ENCODE results near the gene SLC6A5.

SLC6A5 gene

DNA sequence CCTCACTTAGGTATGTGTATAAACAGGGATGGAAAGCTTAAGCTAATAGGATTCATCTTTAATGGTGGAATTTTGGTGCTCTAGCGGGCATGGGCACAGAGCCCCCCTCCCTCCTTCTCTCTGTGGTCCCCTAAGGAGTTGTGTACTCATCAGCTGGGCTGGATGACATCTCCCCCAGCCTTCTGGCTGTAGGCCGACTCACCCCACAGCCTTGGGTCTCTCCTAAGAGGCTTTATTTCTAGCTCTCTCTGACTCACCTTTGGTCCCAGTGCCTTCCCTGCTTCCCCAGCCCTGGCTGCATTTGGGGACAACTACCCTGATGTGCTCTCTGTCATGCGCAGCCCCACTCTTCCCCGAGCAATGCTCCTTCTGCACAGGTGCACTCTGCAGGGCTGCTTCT lies 26.9 kb downstream of the SLC6A5 start:
- DNase-seq, result no peak

DNA sequence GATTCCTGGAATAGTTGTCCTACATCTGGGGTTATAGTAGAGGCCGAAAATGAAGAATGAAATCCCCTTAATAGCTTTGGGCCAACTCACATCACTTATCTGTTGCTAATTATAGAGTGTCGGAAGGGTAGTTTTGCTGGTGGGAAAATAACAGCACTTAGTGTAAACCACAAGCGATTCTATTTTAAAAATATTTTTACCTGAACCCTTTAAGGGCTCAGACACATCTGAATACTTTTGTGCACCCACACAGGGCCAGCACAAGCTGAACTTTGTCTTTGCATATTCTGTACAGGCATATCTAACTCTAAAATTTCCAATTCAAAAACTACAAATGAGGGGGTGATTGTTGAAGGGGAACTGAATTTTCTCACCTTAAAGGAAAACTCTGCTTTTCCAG lies 27.6 kb downstream of the SLC6A5 start:
- DNase-seq, result no peak

DNA sequence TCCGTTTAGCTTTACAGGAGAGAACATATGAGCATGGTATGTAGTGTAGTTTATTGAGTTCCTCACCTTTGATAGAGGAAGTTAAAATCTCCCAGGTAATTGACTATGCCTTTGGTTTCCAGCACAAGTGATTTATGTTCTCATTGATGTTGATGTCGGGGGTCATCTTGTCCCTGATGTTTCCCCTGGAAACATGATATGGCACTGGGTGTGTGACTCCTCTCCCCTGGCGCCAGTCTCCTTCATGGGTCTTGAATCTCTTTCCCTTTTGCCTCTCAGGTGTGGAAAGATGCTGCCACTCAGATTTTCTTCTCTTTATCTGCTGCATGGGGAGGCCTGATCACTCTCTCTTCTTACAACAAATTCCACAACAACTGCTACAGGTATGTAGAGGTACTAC lies 28.3 kb downstream of the SLC6A5 start:
- DNase-seq, result no peak

DNA sequence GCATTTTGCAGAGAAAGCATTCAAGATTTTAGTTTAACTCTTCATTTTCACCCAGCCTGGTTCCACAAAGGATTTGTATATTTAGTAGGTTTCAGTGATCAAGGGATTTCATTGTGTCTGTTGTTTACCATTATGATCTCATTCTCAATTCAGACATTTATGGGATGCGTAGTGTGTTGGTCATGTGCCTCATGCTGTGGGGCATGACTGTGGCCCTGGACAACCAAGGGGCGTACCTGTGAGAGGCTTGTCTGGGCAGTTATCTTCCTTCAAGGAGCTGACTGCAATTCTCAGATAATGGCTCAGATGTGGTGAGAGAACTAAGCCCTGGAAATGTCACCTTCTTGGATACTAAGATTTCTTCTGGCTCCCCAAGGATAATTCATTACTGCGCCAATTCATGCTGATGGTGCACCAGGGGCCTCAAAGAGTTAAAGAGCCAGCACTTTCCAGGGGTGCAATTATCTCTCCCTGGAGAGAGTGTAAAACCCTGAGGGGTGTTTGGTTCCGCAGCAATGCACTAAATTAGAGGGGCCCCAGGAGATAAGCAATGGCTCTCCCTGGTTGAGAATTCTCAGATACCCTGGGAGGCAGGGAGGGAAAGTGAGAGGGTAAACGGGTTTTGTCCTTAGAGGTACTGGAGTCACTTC lies 32.2 kb downstream of the SLC6A5 start:
- DNase-seq, result no peak

DNA sequence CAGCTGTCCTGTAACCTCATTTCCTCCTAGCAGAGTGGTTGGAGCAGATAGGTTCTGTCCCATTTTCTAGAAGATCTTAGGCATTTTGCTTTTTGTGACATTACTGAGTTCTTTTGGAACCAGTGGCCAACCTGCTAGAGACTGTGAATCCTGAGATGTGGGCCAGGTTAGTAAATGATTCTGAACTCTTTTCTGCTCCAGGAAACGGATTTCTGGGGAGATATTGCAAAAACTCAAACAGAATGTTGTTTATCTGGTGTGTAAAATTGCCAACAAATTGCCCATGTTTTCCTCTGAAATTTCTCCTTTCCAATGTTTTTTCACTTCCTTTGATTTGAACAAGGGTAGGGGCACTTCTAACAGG lies 32.7 kb downstream of the SLC6A5 start:
- DNase-seq, result no peak

DNA sequence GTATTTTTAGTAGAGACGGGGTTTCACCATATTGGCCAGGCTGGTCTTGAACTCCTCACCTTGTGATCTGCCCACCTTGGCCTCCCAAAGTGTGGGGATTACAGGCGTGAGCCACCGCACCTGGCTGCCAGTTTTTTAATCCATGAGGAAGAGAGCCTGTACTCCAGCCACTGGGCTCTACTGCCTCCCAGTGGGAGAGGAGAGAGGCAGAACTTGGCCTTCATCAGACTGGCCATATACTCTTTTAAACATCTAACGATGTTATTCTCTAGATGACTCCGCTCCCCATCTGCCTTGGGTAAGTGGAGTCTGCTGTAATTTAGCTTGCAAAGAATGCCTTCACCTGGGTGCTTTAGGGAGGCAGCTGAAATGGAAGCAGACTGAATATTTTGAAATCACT lies 34.6 kb downstream of the SLC6A5 start:
- no peak for DNase-seq

DNA sequence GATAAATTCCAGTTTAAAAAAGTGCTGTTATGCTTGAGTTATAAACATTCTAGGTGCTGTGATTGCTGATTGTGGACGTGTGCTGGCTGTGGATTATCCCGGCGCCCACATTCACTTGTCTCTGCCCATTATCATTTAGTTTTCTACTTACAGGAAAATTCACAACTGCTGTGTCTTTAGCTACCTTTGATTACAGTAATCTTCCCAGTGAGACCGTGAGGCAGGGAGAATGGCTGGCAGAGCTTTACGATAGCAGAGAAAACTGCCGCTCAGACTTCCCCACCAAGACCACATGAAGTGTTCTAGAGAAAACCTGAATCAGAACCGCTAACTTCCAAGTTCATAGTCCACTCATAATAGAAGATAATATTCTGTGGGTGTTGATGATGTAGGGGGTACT lies 35.4 kb downstream of the SLC6A5 start:
- no peak for DNase-seq

DNA sequence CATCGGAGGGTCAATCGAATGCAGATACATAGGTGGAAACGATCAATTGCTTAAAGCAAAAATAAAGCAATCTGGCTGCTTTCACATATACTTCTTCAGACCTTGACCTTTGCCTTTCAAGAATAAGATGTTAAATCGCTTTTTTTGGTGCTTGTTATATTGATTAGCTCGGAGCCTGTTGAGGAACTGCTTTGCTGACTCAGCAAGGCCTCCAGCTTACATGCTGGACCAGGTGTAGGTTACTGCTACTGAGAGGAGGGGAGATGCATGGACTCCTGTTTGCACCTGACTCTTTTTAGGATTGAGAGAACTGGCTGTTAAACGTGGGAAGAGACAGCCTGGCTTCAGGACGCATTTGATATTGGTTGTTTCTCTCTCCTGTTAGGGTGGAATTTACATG lies 38.7 kb downstream of the SLC6A5 start:
- DNase-seq, result no peak

DNA sequence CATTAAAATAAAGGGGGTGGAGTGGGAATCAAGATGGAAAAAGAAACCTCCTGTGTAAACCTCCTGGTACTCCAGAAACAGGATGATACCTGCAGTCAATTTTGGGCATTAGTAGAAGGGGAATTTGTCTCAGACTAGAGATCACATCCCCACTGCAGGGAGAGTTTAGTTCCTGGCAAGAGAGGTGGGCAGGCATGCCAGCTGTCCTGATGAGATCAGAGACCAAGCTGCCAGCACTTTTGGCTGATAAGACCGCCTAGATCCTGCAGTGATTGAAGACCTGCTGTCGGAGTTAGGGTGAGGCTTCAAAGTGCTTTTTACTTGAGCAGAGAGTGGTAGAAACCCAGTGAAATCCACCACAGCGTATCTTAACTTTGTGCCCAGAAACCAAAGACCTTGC lies 40.3 kb downstream of the SLC6A5 start:
- DNase-seq, result no peak

DNA sequence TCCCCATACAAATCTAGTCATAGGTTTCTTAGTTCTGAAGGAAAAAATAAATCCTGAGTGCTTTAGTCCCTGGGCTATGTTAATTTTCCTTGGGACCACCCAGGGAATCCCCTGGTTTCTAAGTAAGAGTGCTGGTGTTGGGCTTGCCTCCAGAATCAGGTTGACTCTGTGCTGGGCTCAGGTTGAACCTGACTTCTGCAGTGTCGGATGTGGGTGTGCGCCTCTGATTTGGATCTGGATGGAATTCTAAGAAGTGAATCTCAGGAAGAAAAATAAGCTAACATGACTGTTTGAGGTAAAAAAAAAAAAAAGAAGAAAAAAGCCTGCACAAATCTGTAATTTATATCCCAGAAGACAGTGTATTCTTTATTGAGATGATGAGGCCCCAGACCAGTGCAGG lies 41.0 kb downstream of the SLC6A5 start:
- DNase-seq, result no peak

DNA sequence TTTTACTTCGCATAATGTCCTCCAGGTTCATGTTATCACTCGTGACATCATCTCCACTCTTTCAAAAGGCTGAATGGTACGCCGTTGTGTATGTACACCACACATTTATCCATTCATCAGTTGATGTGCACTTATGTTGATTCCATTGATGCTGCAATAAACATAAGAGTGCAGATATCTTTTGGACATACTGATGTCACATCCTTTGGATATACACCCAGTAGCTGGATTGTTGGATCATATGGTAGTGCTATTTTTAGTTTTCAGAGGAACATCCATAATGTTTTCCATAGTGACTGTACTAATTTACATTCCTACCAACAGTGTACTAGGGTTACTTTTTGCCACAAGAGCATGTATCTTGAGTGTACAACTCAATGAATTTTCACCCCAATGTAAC lies 45.0 kb downstream of the SLC6A5 start:
- DNase-seq, result no peak

DNA sequence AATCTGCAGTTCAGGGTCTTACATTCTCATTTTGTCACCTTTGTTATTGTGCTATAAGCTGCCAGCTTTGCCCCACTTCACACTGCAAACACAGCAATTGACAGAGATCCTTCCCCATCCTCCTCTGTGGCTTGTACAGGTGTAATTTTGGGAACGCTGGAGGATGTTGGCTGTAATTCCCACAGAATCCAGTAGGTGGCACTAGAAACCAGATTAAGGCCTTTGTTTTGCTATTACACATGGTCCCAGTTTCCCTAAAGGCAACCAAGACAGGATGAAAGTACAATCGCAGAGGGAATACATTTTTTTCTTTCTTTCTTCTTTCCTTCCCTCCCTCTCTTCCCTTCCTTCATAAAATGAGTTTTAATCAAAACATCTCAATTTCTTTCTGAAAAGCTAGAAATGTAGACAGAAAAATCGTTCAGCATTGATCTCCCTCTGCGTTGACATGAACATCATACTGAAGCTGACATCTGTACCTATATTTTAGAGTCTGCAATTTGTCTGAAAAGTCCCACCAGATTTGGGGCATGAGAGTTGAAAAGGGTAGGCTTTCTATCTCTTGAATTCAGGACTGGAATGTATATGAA lies 48.7 kb downstream of the SLC6A5 start:
- no peak for DNase-seq

DNA sequence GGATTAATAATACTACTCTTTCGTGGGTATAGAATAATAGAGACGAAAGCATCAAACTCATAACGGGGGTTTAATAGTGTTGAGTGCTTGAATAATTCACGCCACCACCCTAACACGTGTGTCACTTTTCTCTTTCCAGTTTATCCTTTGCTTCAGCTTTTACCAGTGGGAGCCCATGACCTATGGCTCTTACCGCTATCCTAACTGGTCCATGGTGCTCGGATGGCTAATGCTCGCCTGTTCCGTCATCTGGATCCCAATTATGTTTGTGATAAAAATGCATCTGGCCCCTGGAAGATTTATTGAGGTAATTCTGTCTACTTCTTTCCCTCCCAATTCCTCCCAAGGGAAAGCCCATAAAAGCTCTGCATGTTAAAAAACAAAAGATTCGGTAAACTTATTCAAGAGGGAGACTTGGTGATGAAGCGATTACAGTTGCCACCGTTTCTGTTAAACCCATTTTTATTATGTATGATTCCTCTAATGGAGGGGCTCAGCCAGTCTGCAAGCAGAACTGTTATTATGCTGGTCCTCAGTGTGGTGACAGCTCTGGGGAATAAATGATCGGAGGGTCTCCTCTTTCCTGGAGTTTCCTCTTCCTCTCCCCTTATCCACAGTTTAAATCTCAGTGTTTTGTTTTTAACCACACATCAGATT lies 52.9 kb downstream of the SLC6A5 start:
- no peak for DNase-seq

DNA sequence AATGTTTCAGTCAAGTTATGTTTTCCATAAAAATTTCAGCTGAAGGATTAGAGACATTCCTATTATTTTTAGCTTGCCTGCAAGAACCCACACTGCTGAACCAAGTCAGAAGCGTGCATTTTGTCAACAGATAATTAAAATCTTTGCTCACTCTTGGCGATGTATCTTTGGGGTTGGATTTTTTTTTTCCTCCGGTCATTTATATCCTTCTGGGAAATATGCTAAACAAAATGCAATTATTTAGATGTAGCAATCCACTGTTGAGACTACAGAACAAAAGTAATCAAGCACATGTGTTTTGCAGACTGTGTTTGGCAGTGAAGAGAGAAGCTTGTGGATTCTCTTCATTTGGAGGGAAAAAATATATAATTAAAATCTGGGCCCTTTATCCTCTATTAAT lies 54.6 kb downstream of the SLC6A5 start:
- no peak for DNase-seq

DNA sequence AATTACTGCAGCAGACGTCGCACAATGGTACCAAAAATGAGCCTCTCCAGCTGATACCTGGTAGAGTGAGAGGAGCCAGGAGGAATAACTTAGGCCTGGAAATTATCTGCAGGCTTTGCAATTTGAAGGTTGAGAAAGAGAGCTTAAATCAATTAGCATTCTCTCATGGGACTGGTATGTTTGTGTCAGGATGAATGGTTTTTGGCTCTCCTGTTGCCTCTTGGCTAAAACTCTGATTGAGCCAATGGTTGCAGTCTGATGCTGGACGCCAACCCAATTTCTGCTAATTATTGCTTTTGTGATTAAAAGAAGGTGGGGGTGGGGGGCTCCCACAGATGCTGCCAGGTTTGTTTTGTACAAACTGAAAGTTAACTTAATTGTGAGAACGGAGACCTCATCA lies 57.5 kb downstream of the SLC6A5 start:
- DNase-seq, result no peak

DNA sequence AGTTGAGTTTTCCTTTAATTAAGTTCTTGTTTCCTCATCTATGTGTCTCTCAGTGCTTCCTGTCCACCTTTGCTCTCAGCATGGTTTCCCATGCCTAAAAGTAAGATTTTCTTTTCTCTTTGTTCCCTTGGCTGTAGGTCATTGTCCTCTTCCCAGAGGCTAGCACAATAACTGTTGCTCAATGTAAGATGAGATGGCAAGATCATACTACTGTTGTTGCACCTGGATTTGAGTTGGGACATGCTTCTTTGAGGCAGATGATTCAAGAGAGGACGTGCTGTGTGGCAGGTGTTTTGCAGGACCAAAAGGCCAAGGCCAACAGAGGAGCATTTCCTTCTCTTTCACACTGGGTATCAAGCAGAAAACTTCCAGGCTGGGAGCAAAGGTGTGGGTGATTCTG lies 58.7 kb downstream of the SLC6A5 start:
- DNase-seq, result no peak

DNA sequence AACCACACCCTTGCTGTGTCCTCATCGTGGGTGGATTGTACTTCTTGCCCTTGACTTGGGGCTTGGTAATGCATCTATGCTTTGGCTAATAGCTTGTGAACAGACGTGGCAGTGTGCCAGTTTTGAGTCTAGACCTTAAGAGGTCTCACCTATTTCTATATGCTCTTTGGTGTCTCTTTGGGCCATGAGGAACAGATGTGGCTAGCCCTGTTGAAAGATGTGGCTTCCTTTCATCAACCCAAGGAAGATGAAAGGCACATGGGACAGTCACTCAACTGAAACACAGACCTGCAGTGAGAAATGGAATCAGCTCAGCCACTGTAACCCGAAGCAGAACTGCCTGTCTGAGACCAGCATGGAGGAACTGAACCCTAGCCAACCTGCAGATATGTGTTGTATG lies 62.0 kb downstream of the SLC6A5 start:
- DNase-seq, result no peak

DNA sequence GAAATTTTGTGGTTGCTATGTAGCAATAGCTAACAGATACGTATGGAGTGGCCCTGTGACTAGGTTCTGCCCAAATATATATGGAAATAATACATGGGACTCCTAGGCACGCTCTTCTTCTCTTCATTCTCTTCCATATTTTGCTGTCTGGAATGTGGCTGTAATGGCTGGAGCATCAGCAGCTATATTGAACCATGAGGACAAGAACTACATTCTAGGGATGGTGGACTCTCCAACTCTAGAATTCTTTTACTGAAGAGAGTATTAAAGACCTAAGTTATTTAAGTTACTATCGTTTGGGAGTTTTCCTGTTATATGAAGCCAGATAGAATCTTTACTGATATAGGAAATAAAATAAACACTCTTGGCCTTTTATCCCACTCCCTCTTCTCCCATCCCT lies 62.4 kb downstream of the SLC6A5 start:
- DNase-seq, result no peak

DNA sequence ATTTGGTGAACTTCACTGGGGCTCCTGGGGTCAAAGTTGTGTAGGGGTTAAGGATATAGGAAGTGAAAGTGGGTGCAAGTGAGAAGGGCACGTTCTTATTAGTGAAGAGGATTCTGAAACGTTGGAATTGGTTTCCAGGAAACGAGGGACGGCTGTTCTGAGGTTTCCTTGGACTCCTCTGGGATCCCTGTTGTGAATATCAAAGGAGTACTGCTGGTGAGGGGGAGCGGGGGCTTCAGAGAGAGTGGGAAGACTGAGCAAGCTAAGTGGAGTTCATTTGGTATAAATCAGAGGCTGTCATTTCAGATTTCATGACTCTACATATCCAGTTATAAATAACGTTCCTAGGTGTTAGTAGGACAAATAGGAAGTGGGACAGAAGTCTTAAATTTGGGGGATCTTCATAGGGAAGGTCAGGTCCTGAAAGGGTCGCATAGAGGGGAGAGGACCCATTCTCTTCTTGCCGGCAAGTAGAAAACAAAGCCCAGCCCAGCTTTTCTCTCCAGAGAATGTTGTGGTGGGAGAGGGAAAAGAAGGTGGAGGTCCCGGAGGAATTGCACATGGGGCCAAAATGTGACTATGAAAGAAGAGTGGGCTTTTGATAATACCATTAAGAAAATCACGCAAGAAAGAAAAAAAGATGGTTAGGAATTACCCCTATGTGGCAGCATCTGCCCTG lies 68.9 kb downstream of the SLC6A5 start:
- DNase-seq, result no peak

DNA sequence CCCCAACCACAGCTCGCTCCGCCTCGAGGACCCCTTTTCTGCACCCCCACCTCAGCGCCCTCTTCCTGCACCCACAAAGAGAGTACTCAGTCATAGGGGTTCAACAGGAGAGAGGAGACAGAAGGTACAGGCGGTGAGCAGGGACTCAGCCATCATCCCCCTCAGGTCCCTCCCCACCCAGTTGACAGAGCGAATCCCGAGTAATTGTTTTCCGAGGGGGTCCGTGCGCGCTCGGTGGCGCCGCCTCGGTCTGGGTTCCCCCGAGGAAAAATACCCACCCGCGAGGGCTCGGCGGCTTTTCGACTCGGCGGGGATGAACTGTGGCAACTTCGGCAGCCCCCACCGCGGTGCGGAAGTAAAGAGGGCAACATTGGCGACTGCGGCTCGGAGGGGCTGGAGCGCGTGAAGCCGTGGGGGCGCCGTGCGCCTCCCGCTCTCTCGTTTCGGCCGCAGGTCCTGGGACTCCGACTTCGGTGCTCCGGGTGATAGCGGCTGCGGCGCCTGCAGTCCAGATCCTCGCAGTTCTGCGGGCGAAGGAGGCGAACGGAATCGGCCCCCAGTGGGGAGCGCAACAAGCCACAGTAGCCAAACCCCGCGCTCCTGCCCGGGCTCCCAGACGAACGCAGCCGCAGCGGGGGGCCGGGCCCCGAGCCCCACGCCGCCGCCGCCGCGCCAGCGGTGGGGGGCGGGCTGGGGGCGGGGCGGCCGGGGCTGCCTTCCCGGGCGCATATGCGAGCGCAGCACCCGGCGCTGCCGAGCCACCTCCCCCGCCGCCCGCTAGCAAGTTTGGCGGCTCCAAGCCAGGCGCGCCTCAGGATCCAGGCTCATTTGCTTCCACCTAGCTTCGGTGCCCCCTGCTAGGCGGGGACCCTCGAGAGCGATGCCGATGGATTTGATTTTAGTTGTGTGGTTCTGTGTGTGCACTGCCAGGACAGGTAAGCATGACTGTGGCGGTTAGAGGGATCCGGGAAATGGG lies 69.7 kb downstream of the SLC6A5 start, which contains the start of gene NELL1:
NELL1 (plus strand) TSS at position 743 of the 976 bp plus-strand sequence.
- no peak for DNase-seq

DNA sequence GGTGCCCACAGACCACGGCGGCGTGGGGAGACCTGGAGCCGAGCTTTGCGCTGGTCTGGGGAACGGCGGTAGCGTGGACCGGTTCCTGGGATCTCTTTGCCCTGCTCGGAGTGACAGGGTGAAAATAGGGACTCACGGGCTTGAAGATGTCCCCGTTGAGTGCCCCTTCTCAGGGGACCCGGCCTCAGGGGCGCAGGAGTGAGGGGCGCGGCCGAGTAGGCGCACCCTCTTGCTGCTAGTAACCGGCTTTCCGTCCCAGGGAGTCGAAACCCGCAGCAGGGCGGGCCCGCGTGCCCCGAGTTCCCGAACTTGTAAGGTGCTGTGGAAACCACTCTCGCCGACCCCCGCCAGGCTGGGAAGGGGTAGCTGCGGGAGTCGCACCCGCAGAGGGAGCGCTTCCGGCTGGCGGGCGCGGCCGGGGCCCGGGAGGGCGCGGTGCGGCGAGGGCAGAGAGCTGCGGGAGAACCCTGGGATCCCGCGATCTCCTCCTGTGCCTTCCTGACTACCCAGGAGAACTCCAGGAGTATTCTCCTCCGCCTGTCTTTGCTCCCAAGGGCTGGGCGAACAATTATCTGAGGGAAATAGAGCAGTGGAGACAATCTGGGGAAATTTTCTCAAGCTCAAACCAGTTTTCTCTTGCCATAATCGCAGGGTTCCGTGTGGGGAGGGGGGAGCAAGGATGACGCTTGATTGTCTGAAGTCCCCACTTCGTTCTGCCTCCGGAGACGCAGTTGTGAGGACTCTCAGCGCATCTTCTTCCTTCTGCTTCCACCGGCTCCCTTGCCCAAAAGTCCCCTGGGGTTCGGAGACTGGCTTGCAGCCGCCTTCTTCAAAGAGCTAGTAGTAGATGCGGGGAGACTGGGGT lies 70.6 kb downstream of the SLC6A5 start:
- DNase-seq, result no peak

DNA sequence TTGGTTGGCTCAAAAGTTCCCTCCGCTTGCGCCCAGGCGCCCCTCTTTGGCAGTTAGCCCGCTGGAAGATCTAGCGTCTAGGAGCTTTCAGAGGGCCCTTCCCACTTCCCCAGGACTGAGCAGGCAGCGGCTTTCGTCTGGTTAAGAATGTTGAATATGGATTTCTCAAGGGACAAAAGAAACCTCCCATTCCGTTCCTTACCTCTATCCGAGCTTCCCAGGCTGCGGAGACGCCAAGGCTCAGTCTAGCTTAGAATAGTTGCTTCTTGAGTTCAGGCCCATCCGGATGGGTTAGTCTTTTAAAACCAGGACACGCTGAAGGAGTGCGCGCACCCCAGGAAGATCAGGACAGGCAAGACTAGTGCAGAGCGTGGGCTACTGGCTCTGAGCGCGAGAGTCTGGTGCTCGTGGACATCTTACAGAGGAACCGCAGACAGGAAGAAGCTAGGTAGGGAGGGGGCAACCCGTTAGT lies 71.6 kb downstream of the SLC6A5 start:
- DNase-seq, result no peak
